ENCODE data around the gene SPATA13.

SPATA13 gene

DNA sequence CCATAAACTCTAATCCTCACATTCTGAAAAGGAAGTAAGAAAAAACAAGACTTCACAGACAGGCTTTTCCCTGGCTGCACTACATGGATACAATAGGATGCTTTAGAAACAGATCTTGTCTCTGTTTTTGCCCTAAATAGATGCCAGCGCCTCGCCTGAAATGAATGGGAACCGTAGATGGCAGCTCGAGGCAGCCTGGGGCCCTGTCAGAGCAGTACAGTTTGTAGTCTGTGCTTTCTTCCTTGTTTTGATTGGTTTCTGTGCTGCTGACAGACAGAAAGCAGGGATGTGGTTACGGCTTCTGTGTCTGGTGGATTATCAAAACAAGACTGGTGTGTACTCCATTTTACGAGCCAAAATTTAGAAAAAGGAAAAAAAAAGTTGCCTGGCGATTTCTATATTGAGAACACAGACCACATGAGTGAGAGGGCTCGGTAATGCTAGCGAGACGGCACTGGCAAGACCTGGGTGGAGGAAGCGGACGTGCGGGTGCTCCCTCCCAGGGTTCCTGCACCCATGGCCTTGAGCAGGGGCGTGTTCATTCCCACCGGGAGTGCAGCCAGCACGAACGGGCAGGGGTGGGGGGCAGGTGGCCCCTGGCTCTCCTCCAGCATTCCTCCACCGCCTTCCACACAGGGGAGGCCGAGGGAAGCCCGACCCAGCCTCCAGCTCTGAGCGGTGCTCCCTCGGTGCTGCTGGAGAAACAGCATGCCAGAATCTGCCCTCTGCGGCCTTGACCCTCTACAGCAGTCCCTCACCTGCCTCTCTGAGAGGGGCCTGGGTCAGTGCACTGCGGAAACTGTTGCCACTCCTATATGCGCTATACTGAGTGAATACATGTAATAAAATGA is 111.3 kb downstream of the SPATA13 start:
- TF ChIP-seq, protein P1, sequence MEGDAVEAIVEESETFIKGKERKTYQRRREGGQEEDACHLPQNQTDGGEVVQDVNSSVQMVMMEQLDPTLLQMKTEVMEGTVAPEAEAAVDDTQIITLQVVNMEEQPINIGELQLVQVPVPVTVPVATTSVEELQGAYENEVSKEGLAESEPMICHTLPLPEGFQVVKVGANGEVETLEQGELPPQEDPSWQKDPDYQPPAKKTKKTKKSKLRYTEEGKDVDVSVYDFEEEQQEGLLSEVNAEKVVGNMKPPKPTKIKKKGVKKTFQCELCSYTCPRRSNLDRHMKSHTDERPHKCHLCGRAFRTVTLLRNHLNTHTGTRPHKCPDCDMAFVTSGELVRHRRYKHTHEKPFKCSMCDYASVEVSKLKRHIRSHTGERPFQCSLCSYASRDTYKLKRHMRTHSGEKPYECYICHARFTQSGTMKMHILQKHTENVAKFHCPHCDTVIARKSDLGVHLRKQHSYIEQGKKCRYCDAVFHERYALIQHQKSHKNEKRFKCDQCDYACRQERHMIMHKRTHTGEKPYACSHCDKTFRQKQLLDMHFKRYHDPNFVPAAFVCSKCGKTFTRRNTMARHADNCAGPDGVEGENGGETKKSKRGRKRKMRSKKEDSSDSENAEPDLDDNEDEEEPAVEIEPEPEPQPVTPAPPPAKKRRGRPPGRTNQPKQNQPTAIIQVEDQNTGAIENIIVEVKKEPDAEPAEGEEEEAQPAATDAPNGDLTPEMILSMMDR (IDR thresholded peaks at IDR 0.05; ENCODE audit: insufficient read depth, low read length, poor library complexity, severe bottlenecking) = no peak
- H4K20me1 ChIP-seq (ENCODE audit: low read depth, low read length) = no peaks in the 10 kb centered on the region
- no peaks in the 10 kb centered on the region for H3K36me3 ChIP-seq (ENCODE audit: low read length)

DNA sequence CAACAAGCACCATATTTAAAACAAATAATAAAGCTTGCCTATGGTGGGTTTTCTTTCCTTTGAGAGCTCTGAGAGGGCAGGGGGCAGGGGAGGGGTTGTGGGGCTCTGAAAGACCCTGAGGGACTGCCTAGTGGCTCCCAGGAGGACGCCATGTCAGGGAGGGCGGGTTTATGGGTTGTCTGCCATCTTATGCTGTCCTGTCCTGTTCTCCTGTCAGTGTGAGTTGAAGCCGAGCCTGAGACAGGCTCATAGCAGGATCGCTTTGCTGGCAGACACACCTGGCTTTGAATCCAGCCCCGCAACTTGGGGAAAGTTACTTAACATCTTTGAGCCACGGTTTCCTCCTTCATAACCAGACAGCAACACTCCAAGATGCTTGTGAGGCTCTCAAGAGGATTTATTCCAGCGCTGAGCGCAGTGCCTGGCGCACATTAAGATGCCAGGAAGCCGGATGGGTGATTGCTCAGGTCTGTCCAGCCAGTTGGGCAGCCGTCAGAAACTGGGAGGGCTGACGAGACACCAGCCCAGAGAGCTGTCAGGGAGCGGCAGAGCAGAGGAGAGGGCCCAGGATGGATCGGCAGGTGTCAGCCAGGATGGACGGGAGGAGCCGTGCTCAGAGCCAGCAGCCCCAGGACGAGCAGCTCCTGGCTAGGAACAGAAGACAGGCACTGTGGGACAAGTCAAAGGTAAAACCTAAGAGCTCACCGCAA is 112.1 kb downstream of the SPATA13 start:
- no peaks in the 10 kb centered on the region for H3K79me2 ChIP-seq (ENCODE audit: insufficient read depth, low read length)
- no peaks in the 10 kb centered on the region for H3K27me3 ChIP-seq (ENCODE audit: low read length)
- H4K20me1 ChIP-seq (ENCODE audit: low read depth, low read length) = no peaks in the 10 kb centered on the region
- H2AFZ ChIP-seq (ENCODE audit: low read depth, low read length, severe bottlenecking) = no peak overlapping the region
- H3K9me3 ChIP-seq (ENCODE audit: insufficient read depth, low read length) = no peaks in the 10 kb centered on the region
- no peak overlapping the region for H3K9ac ChIP-seq (ENCODE audit: low read length)
- no peak overlapping the region for H3K4me3 ChIP-seq (ENCODE audit: insufficient read depth, low read length, poor library complexity, severe bottlenecking)
- H3K27ac ChIP-seq (ENCODE audit: low read depth, low read length) = no peak overlapping the region
- no peak overlapping the region for H3K4me2 ChIP-seq (ENCODE audit: low read depth, low read length, poor library complexity, severe bottlenecking)
- H3K36me3 ChIP-seq (ENCODE audit: low read length) = no peaks in the 10 kb centered on the region
- no peaks in the 10 kb centered on the region for H3F3A ChIP-seq (ENCODE audit: insufficient read depth)
- TF ChIP-seq, protein P1 (IDR thresholded peaks at IDR 0.05; ENCODE audit: insufficient read depth, low read length, poor library complexity, severe bottlenecking) = no peak
- TF ChIP-seq EZH2phosphoT487 (conservative IDR thresholded peaks at IDR 0.05; ENCODE audit: low read length) = no peak
- no peaks in the 10 kb centered on the region for H3K9me2 ChIP-seq (replicated peaks; ENCODE audit: insufficient read depth, low read length)

More for the DNA sequence above, 111.3 kb downstream of the SPATA13 start:
- Histone ChIP-seq H3K4me3 (ENCODE audit: insufficient read depth, low read length, poor library complexity, severe bottlenecking) (no peak overlapping the region), H3K27ac (ENCODE audit: low read depth, low read length) (no peak overlapping the region), H3F3A (ENCODE audit: insufficient read depth) (no peaks in the 10 kb centered on the region), H3K9ac (ENCODE audit: low read length) (no peak overlapping the region), H3K27me3 (ENCODE audit: low read length) (no peaks in the 10 kb centered on the region), H2AFZ (ENCODE audit: low read depth, low read length, severe bottlenecking) (no peak overlapping the region), H3K9me3 (ENCODE audit: insufficient read depth, low read length) (no peaks in the 10 kb centered on the region), H3K79me2 (ENCODE audit: insufficient read depth, low read length) (no peaks in the 10 kb centered on the region), H3K9me2 (replicated peaks; ENCODE audit: insufficient read depth, low read length) (no peaks in the 10 kb centered on the region), H3K4me2 (ENCODE audit: low read depth, low read length, poor library complexity, severe bottlenecking) (no peak overlapping the region)

DNA sequence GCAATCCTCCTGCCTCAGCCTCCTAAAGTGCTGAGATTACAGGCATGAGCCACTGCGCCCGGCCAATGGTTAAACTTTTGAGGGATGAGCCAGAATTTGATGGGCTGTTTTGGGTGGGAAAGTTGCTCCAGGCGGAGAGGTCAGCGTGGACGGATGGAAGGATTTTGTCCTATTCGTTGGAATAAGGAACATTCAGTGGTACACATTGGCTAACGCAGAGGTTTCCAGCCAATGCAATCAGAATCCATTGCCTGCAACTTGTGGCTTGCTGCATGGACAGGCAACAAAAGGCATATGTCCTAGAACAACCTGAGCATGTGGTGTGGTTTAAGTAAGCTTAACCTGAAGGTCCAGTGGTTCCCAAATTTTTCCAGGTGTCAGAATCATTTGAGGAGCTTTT is 113.4 kb downstream of the SPATA13 start:
- Histone ChIP-seq H2AFZ (ENCODE audit: low read depth, low read length, severe bottlenecking) (no peak overlapping the region), H4K20me1 (ENCODE audit: low read depth, low read length) (no peaks in the 10 kb centered on the region), H3K4me2 (ENCODE audit: low read depth, low read length, poor library complexity, severe bottlenecking) (no peak overlapping the region), H3K27me3 (ENCODE audit: low read length) (no peaks in the 10 kb centered on the region), H3K9me3 (ENCODE audit: insufficient read depth, low read length) (no peaks in the 10 kb centered on the region), H3K4me3 (ENCODE audit: insufficient read depth, low read length, poor library complexity, severe bottlenecking) (no peak overlapping the region), H3K36me3 (ENCODE audit: low read length) (no peaks in the 10 kb centered on the region), H3K79me2 (ENCODE audit: insufficient read depth, low read length) (no peaks in the 10 kb centered on the region), H3K9me2 (replicated peaks; ENCODE audit: insufficient read depth, low read length) (no peaks in the 10 kb centered on the region), H3K9ac (ENCODE audit: low read length) (no peak overlapping the region), H3F3A (ENCODE audit: insufficient read depth) (no peaks in the 10 kb centered on the region), H3K27ac (ENCODE audit: low read depth, low read length) (no peak overlapping the region)
- TF ChIP-seq EZH2phosphoT487 (conservative IDR thresholded peaks at IDR 0.05; ENCODE audit: low read length) = no peak
- TF ChIP-seq, protein P1 (IDR thresholded peaks at IDR 0.05; ENCODE audit: insufficient read depth, low read length, poor library complexity, severe bottlenecking) = no peak
